ENCODE data around the gene PHF13.
"Not testable (repeated sequence)": the region's sequence is repeated elsewhere in the genome, so short reads cannot be mapped to it uniquely, and the experiment has no call there.

Gene PHF13

GRCh38 chr1:6631058-6631457 is 17.5 kb downstream of the PHF13 start:
- DNase-seq, result no peak

DNA sequence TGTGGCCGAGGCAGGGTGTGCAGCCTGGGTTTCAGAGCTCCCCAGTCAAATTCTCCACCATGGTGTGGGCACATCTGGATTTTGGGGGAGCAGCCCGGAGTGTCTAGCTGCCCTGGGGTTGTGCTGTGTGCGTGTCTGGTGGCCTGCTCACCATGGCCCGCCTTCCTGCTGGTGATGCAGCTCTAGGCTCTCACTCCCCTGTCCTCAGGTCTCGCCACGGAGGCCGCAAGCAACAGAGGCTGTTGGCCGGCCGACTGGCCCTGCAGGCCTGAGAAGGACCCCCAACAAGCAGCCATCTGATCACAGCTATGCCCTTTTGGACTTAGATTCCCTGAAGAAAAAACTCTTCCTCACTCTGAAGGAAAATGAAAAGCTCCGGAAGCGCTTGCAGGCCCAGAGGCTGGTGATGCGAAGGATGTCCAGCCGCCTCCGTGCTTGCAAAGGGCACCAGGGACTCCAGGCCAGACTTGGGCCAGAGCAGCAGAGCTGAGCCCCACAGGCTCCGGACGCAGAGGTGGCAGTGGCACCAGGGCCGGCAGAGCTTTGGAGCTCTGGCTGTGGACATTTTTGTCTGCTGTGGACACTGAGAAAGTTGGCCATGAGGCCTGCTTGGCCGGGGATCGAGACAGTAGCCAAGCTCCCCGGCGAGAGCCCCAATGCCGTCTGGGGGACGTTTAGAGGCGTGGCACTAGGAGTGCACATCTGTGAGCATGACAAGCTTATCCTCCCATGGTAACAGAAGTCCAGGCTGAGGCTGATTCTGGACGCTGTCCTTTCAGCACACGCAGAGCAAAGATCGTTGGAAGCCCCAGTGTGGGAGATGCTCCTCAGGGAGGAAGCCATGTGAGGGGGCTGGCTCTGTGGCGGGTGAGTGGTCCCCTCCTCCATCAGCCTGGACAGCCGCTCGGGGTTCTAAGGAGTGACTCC is 19.3 kb downstream of the PHF13 start:
- DNase-seq, result no peak

DNA sequence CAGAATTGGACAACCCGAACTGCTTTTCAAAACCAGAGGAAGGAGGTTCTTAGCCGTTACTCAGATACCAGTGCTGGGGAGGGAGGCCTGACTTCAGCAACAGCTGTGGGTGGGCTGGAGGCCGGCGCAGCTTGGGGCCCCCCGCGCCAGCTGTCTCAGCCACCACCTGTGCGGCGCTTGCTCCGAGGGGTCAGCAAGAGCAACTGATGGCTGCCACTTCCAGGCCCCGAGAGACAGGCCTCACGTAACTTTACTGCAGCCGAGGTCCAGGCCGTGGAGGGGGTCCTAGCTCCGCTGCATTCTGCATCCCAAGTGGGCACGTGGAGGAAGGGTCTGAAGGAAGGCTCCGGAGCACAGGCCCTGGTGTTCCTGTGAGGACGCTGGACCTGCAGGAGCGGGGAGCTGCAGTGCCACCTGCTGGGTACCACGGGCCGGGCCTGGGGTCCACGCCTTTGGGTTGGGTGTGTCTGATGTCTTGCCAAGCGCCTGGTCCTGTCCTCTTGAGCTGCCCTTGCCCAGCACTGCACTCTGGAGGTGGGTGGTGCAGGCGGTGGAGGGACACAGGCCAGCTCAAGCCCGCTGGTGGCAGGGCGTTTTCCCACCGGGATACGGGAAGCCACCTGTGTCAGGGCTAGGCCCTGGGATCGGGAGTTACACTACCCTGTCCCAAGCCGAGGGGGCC is 21.0 kb downstream of the PHF13 start:
- DNase-seq, result peak; percentile 34 to 42

GRCh38 chr1:6635161-6635909 is 21.8 kb downstream of the PHF13 start:
- no peak for DNase-seq

GRCh38 chr1:6635910-6636760 is 22.6 kb downstream of the PHF13 start:
- DNase-seq, result no peak

GRCh38 chr1:6636778-6637177 is 23.2 kb downstream of the PHF13 start:
- not testable (repeated sequence) for DNase-seq

- DNase-seq, result no peak
Measured at GRCh38 chr1:6637770-6638169, 24.2 kb downstream of the PHF13 start.

- no peak for DNase-seq
Measured at GRCh38 chr1:6638226-6638625, 24.7 kb downstream of the PHF13 start.

DNA sequence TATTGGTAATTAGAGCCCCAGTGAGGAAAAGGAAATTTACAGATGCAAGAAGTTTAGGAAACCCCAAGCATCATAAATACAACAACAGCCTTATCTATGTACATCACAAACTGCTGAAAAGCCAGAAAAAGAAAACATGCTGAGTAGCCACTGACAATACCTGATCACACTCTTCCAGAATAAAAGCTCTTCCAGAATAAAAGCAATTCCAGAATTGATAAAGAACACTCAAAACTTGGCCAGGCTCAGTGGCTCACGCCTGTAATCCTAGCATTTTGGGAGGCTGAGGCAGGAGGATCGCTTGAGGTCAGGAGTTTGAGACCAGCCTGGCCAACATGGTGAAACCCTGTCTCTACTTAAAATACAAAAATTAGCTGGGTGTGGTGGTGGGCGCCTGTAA is 27.3 kb downstream of the PHF13 start:
- DNase-seq, result not testable (repeated sequence)

- DNase-seq, result no peak
Measured at GRCh38 chr1:6645018-6645417, 31.5 kb downstream of the PHF13 start.

- DNase-seq, result peak; percentile 29 to 61
Measured at GRCh38 chr1:6646499-6647148, 33.1 kb downstream of the PHF13 start.

DNA sequence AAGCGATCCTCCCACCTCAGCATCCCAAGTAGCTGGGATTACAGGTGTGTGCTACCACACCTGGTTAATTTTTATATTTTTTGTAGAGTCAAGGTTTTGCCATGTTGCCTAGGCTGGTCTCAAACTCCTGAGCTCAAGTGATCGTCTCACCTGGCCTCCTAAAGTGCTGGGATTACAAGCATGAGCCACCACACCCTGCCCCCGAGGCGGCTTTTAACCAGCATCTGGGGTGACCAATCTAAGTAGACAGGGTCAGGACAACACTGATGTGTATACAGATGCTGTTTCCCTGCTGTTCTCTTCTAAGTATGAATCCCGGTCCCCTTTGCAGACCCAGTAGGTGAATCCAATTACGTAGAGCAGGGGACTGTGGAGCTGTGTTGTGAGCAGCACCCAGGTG is 35.0 kb downstream of the PHF13 start:
- DNase-seq, result no peak

GRCh38 chr1:6651909-6652308 is 38.4 kb downstream of the PHF13 start:
- DNase-seq, result no peak

DNA sequence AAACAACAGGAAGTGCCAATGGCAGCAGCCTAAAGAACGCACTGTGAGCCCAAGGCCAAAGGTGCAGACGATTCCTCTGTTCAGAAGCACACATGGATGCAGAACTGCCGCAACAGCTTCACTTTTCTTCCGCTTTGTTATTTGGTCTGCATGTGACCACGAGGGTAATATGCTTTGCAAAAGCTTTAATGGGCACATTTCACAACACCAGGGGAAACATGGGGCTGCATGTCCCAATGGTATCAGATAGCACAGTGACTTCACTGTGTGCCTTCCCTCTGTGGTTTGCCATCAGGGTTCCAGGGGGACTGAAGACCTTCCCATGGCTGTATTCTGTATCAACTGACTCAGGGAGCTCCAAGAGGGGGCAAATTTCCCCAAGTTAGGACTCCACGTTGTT is 39.5 kb downstream of the PHF13 start:
- DNase-seq, result no peak

GRCh38 chr1:6653436-6654290 is 40.1 kb downstream of the PHF13 start:
- no peak for DNase-seq

DNA sequence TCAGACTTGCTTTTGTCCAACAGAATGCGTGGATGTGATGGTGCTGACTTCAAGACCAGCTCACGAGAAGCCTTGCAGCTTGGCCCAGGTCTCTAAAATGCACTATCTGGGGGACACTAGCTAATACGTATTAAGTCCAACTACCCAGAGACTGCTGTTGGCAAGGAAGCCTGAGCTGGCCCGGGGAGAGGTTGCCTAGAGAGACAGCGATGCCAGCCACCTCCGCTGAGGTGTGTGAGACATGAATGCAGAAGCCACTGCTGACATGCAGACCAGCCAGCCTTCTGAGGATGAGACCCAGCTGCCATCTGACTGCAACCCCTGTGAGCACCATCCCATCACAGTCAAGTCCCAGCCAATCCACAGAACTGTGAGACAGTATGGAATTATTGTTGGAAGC is 43.6 kb downstream of the PHF13 start:
- no peak for DNase-seq

- no peak for DNase-seq
Measured at GRCh38 chr1:6658359-6659060, 45.0 kb downstream of the PHF13 start.

DNA sequence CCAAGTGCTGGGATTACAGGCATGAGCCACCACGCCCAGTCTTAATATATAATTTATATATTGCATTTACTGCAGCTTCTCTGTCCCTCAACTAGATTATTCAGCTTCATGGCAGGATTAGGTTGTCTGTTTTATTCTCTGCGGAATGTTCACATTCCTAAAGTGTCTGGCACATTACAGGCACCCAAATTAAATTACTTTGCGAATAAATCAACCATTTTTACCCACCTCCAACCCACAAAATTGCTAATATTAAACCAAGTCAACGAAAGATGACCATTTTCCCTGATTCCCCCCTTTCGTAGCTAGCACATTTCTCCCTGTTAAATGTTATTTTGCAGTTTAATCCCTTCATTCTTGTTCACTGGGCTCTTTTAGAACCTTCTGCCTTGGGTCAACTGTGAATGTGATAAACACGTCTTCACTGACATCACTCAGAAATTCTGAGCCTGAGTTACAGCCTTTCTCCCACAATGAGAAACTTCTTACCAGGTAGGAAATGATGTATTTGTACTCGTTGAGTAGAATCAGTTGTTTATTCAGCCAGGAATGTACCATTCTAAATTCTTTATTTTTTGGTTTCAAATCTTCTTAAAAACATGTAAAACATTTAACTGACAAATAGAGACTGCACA is 47.0 kb downstream of the PHF13 start:
- no peak for DNase-seq

GRCh38 chr1:6662468-6662867 is 48.9 kb downstream of the PHF13 start:
- DNase-seq, result not testable (repeated sequence)

- no peak for DNase-seq
Measured at GRCh38 chr1:6666696-6667095, 53.2 kb downstream of the PHF13 start.
